ENCODE results near the gene TGFBR2.

DNA sequence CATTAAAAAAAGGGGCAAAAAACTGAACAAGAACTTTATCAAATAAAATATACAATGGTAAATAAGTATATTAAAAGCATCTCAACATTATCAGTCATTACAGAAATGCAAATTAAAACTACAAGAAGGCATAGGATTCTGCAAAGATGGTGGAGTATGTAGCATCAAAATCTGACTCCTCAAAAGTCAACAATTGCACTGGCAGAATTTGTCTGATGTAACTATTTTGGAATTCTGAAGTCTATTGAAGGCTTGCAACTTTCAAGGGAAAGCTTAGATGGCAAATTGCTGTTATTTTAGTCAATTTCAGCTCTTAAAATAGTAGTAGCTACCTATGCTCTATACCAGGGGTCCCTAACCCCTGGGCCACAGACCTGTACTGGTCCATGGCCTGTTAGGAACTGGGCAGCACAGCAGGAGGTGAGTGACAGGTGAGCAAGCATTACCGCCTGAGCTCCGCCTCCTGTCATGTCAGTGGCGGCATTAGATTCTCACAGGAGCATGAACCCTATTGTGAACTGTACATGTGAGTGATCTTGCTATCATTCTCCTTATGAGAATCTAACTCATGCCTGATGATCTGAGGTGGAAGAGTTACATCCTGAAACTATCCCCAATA lies 107.6 kb downstream of the TGFBR2 start:
- TF ChIP-seq POLR2AphosphoS5 (IDR thresholded peaks at IDR 0.05; ENCODE audit: low read length) = no peak
- no peak for TF ChIP-seq CTCF (IDR thresholded peaks at IDR 0.05 in 2 of 3, conservative IDR thresholded peaks at IDR 0.05 in 1 of 3; ENCODE audit: control insufficient read depth in 2 of 3, extremely low read depth in 1 of 3, insufficient read depth in 1 of 3, low read depth in 3 of 3, low read length in 3 of 3)
- no peak for TF ChIP-seq CREB1 (IDR thresholded peaks at IDR 0.05; ENCODE audit: low read depth)
- no peak for TF ChIP-seq TCF3 (IDR thresholded peaks at IDR 0.05; ENCODE audit: borderline replicate concordance, insufficient read depth, low read depth, low read length)
- no peak for TF ChIP-seq POLR2A (IDR thresholded peaks at IDR 0.05; ENCODE audit: low read depth, low read length)
- no peak for TF ChIP-seq CHD1 (IDR thresholded peaks at IDR 0.05; ENCODE audit: low read depth, low read length)
- TF ChIP-seq SREBF2 (IDR thresholded peaks at IDR 0.05; ENCODE audit: low read length) = no peak
- TF ChIP-seq REST (IDR thresholded peaks at IDR 0.05; ENCODE audit: low read depth, low read length) = no peak
- TF ChIP-seq BHLHE40 (IDR thresholded peaks at IDR 0.05; ENCODE audit: borderline replicate concordance in 1 of 2, low read depth in 2 of 2, low read length in 1 of 2) = no peak
- TF ChIP-seq FOS (IDR thresholded peaks at IDR 0.05; ENCODE audit: borderline replicate concordance, extremely low read depth, insufficient read length) = no peak
- no peak for TF ChIP-seq ZSCAN29 (IDR thresholded peaks at IDR 0.05)
